ENCODE results near the gene GIMAP4.

- TF ChIP-seq CTCF (IDR thresholded peaks at IDR 0.05) (no peak), POLR2A (IDR thresholded peaks at IDR 0.05) (no peak)
Measured at GRCh38 chr7:150587551-150587950, 20.4 kb downstream of the GIMAP4 start.

Data from body of pancreas (tissue), 4 donors.